Activated CD4-positive, alpha-beta T cell treated with anti-CD3 and anti-CD28 coated beads, Interleukin-2, amount 50 U/mL, for 24 hours (primary cell): Measurements from ENCODE around the gene STK40.

Experiments
- DNase-seq, 2 donors: peaks; one replicate each; pipeline ENCODE4 v3.0.0-alpha.2; 2020; ENCODE audit warnings: low read depth in 1 of 2, low spot score in 1 of 2

STK40 gene

GRCh38 chr1:36377791-36378492 is 7.8 kb downstream of the STK40 start:
- no peak for DNase-seq

- DNase-seq = no peak
Observed at GRCh38 chr1:36372617-36373016, 13.1 kb downstream of the STK40 start.

- DNase-seq = peak; percentile 71 to 80
Observed at GRCh38 chr1:36369061-36369861, 16.5 kb downstream of the STK40 start.

DNA sequence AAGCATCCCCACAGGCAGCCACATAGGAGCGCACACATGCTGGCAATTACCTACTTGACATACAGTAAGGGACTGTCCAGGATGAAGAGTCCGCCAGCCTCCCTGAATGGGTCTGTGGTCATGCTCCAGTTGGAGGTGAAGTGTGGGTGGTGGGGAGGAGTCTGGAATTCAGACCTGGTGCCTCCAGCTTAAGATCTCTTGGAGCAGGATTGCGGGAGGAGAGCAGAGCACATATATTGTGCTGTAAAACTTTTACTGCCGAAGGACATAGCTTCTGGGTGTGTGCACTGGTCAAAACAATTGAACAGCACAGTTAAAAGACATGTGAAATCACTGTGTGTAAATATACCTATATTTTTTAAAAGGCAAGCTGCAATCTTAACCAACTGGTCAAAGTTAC is 17.9 kb downstream of the STK40 start:
- DNase-seq = no peak

DNA sequence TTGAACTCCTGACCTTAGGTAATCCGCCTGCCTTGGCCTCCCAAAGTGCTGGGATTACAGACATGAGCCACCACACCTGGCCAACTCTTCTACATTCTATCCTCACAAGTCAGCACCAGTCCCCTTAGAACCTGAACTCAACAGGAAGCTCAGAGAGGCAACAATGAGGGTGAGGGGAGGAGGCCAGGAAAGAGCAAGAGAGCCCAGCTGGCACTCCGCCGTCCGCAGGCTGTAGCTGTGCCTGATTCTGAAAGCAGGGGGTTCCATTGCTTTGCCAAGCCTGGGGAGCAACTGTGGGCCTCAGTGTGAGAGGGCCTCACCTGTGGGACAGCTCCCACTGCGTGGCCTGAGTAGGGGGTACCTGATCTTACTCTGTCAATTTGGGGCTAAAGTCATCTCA is 18.7 kb downstream of the STK40 start:
- DNase-seq = no peak

- DNase-seq = peak in 1 of 2 donors; percentile 35
Observed at GRCh38 chr1:36366091-36366661, 19.5 kb downstream of the STK40 start.

GRCh38 chr1:36365381-36365780 is 20.3 kb downstream of the STK40 start:
- DNase-seq = no peak

DNA sequence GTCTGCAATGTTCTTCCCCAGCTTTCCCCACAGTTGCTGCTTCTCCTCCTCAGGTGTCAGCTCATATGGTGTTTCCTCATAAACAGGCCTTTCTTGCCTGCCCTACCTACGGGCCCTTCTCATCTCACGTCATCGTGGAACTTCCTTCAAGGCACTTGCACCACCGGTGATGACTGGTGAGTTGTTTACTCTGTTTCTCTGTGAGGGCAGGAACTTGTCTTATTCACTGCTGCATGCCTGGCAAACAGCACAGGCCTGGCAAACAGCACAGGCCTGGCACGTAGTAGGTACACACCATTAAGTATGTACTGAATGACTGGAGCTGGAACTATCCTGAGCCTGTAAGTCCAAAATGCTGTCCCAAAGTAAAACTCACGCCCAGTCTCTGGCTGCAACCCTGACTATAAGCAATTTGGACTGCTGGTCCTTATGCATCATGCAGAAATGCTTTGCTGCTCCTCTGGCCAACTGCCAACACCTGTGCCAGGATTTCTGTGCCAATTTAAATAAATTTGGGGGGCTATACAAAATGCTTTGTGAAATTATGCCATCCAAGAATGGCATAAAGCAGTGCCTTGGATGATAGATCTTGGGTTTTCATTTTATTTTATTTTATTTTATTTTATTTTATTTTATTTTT is 25.7 kb downstream of the STK40 start:
- DNase-seq = peak in 1 of 2 donors; percentile 17

DNA sequence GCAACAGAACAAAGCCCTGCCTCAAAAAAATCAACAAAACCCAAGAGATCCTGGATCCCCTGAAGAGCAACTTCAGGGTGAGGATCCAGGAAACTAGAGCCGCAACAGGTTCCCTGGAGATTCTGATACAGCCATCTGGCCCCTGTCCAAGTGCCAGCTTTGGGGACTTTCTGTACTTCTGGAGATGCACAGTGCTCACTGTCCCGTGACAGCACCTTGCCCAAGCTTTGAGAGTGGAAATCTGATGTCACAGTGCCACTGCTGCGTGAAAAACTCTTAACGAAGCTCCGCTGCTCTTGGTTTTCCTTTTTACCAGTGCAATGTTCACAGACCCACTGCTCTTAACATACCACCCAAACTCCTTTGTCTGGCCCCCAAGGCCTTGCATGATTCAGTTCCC is 26.3 kb downstream of the STK40 start:
- no peak for DNase-seq

- no peak for DNase-seq
Observed at GRCh38 chr1:36358514-36359084, 27.1 kb downstream of the STK40 start.

- DNase-seq = no peak
Observed at GRCh38 chr1:36355811-36356210, 29.9 kb downstream of the STK40 start.

- no peak for DNase-seq
Observed at GRCh38 chr1:36354486-36354885, 31.2 kb downstream of the STK40 start.

DNA sequence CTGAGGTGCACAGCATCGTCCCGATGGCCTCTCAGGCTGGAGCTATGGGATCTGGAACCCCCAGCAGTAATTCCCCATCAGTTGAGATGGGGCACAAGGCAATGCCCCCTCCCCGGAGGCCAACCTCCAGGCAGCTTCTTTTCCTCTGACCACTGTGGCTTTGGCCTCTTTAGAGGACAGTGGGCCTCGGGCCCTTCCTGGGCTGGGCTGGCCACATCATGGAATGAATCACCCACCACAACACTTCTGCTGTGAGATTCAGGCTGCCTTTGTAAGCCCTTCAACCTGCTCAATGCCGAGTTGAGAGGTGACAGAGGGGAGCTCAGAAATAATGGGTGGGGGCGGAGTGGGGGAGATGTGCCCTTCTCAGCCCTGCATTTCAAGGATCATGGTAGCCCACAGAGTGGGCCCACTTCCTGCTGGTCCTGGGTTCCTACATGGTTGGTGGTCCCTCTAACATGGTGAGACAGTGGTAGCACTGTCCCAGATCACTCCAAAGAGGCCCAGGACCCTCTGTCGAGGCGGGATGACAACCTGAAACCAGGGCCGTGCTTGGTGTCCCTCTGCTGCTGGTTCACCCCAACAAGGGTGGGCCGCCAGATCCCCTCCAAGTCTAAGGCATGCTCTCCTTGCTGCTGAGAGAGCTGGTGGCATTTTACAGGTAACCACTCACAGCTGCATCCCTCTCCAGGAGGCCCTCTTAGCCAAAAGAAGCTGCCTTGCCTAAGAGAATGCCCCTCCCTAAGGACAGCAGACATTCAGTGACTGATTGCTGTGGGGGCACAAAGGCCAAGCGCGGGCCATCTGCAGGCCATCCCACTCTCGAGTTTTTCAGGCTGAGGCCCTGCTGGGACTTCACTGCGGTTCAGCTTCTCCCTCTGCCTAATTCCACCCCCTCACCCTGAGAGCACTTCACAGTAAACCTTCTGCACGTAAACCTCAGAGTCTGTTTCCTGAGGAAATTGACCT is 32.5 kb downstream of the STK40 start:
- DNase-seq = no peak

DNA sequence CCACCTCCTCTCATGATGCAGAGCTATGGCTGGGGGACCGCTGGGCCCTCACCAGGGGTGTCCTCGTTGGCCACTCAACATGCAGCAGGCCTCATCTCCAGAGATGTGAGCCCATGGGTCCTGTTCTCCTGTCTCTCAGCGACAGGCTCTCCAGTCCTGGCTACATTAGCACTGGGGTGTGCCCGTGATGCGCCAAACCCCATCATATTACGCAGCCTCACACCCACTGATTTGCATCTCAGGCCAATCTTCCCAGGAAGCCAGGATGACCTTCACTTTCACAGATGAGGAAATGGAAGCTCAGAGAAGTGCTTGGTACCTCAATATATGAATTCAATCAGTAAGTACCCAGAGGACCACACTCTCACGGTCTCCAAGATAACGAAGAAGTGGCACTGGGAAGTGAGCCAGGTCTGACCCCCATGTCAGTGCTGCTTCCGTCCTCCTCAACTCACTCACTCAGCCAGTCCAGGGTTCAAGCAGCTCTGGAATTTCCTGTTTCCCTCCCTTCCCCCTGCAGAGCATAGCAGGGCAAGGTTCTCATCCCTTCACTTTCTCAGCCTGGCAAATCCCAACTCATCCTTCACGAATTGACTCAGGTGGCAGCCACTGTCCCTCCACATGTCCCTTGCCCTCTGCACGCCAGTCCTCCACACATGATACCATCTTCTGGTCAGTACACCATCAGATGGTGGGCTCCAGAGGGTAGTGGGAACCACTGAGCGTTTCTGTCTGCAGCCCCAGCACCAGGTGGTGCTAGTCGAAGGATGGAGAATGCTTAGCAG is 33.4 kb downstream of the STK40 start:
- no peak for DNase-seq

DNA sequence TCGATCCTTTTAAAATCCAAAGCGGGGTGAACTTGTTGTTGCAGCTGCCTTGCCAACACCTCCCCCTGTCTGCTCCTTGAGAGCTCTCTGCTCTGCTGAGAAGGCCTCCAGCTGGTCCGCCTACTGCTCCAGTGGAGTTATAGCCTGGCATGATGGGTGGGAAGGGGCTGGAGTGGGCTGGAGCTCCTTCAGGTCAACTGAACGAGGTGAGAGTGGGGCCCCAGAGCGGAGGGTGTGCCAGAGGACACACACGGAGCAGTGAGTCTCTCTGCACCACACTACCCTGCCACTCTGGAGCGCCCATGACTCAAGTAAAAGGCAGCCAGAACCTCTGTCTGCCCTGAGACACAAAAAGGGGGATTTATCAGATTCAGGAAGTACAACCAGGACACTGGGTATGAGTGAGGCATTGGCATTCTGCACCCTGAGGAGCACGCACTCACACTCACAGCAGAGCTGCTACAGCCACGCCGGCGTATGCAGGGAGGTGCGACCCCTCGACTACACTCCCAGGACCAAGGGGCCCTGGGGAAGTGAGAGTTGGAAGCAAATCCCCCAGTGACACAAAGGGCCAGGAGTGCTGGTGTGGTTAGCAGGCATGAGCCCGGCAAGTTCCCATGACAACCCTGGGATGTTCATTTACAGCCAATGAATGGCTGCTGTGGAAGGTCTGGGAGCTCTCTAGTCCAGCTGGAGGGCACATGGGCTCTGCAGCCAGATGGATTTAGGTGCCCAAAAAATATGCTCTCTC is 34.3 kb downstream of the STK40 start:
- no peak for DNase-seq

DNA sequence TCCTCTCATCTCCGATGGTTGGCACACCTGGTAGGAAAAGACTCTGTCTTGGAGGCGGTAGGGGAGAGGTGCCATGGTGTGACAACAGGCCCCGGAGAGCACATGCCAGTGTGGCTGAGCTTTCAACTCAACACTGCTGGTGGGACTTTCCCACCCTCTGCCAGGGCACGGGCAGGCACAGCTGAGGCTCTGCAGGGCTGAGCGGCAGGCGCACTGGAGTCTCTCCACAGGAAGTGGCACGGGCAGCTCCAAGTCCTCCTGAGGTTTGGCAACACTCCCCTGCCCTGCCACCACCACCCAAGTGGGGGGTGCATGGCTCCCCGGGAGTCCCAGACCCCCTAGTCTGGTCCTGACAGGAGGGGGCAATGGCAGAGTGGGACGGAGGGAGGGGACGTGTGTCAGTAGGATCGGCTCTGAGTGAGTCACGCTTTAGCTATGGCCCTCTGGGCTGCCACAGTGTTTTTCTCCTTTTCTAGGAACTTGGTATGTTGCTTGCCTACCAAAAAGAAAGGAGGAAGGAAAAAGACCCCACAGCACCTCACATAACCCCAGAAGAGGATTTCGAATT is 35.0 kb downstream of the STK40 start:
- DNase-seq = peak; percentile 20 to 27

DNA sequence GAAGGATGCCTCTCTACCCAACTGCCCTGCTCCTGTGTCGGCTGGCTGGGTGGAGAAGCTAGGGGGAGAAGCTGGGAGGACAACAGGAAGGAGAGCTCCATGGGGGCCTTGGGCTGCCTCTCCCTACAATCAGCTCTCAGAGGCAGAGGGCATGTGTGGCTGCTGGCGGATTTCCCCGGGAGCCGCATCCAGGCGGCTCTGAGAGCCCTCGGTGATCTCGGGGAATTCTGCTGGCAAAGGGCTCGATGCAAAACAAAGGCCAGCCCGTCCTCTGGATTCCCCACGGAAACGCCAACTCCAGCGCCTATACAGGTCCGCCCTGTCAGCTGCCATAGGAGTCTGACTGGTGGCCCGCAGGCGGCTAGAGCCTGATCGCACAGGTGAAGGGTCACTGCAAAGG is 35.9 kb downstream of the STK40 start:
- no peak for DNase-seq

DNA sequence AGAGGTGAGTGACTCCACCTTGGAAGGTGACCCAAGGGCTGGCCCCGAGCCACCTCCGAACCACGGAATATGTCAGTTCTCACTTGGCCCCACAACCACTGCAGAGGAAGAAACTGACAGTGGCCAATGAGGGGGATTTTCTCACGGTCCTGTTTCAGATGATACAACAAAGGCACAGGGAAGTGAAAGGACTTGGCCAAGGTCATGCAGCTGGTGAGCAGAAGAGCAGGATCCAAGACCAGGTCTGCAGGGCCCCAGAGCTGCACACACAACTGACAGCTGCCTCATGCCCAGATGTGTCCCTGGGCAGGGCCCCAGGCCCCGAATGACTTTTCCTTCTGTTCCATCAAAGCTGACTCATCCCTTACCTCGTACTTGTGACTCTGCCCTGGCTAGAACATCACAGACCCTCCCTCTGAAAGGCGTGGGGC is 36.5 kb downstream of the STK40 start:
- DNase-seq = no peak
